GM12801 (cell line): Measurements from ENCODE around the gene ADRM1.

ENCODE experiments used
- TF ChIP-seq, protein P1 (sequence below): IDR thresholded peaks from one replicate; pipeline ENCODE4 v1.5.1; 2011; ENCODE audit warnings: control low read depth; ENCODE audit not compliant: insufficient read length; ENCODE audit errors: extremely low read depth

The ADRM1 gene

GRCh38 chr20:62309947-62310756, 7.4 kb downstream of the ADRM1 start:
- TF ChIP-seq, protein P1, sequence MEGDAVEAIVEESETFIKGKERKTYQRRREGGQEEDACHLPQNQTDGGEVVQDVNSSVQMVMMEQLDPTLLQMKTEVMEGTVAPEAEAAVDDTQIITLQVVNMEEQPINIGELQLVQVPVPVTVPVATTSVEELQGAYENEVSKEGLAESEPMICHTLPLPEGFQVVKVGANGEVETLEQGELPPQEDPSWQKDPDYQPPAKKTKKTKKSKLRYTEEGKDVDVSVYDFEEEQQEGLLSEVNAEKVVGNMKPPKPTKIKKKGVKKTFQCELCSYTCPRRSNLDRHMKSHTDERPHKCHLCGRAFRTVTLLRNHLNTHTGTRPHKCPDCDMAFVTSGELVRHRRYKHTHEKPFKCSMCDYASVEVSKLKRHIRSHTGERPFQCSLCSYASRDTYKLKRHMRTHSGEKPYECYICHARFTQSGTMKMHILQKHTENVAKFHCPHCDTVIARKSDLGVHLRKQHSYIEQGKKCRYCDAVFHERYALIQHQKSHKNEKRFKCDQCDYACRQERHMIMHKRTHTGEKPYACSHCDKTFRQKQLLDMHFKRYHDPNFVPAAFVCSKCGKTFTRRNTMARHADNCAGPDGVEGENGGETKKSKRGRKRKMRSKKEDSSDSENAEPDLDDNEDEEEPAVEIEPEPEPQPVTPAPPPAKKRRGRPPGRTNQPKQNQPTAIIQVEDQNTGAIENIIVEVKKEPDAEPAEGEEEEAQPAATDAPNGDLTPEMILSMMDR: no peak

- TF ChIP-seq, protein P1: no peak
These were observed 7.9 kb downstream of the ADRM1 start for GRCh38 chr20:62310757-62311121.

DNA sequence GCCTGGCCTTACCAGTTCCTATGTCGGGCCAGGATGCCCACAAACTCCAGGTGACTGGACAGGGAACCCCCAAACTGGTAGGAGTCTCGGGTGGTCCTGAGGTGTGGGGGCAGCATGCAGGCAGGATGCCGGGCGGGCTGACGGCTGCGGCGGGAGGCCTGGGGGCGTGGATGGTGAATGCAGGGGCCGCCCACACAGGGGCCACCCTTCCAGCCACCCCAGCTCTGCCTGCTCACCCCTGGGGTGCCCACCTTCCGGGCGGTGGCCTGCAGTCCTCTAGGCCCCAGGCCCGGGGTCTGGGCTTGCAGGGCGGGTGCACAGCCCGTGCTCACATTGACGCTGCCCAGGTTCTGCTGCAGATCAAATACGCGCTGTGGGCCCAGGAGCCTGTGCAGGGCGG, 8.4 kb downstream of the ADRM1 start:
- TF ChIP-seq, protein P1: no peak

DNA sequence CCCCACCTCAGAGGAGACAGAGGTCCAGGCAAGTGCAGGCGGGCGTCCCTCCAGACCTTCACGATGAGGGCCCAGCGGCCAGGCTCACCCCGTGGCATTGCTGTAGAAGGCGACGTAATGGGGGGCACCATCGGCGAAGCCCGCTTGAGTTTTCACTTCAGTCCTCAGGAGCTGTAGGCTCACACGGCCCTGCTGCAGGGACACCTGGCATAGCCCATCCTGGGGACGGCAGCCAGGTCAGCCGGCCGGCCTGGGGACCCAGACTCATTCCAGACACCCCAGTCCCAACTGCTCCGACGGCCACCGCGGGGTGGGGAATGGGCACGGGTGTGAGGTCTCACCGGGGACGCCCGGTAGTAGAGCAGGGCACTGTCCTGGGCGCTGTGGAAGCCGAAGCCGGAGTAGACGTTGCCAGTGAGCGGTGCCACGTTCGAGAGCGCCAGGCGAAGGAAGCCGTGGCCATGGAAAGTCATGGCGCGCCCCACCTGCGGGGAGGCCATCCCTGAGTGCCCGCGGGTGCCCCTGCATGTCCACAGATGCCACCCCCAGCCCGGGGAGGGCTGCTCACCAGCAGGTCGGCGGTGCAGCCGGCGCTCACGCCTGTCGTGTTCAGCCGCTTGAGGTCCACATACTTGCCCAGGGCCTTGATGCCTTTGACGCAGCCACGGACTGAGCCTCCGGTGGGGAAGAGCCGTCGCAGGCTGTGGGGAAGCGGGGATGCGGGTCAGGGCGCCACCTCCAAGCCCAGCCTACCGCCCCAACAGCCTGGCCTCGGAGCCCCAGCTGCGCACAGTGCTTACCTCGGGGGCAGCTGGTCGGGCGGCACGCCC, 9.2 kb downstream of the ADRM1 start:
- TF ChIP-seq, protein P1: no peak

DNA sequence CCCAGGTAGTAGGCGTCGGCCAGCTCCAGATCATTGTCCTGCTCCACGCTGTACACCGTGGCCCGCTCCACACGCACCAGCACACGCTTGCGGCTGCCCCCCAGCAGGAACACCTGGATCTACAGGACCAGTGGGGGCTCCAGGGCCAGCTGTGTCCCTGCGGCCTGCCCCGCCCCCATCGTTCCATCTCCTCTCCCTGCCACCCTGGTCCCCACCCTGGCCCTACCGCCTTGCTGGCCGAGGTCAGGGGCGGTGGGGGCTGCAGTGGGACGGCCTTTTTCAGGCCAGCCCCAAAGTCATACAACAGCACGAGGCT, 9.8 kb downstream of the ADRM1 start:
- TF ChIP-seq, protein P1: no peak

DNA sequence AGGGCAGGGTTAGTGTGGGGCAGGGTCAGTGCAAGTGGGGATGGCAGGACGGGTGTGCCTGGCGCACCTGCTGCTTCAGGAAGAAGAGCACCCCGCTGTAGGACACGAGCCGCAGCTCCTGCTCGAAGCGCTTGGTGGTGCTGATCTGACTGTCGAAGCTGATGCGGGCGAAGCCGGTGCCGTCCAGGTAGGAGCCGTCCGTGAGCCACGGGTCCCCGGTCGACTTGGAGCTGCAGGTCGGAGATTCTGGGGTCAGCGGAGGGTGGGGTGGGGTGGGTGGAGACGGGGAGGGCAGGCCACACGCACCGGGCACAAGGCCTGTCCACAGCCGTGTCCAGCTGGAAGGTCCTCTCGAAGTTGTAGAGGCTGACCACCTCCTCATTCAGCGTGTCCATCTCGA, 10.2 kb downstream of the ADRM1 start:
- TF ChIP-seq, protein P1: no peak

DNA sequence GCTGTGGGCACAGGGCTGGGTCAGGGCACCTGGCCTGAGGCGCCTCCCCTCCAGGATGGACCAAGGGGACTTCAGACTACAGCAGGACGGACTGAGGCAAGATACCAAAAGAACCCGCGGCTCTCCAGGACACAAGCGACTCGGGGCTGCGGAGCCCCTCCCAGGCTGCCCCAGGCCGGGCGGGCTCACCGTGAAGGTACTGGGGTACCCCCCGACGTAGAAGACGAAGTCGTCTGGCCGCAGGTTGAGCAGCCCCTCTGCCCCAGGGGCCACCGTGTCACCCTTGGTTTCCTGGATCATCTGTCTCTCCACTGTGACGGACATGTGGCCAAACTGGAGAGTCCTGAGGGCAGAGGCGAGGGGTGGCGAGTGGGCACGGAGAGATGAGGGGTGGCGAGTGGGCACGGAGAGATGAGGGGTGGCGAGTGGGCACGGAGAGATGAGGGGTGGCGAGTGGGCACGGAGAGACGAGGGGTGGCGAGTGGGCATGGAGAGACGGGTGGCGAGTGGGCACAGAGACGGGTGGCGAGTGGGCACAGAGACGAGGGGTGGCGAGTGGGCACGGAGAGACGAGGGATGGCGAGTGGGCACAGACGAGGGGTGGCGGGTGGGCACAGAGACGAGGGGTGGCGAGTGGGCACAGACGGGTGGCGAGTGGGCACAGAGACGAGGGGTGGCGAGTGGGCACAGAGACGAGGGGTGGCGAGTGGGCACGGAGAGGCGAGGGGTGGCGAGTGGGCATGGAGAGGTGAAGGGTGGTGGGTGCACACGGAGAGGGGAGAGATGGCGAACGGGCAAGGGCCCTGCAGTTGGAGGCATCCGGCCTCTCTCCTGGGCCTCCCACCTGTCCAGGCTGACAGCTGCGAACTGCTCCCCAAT, 10.9 kb downstream of the ADRM1 start:
- TF ChIP-seq, protein P1: no peak
